Lower leg skin (tissue), 4 donors: ENCODE data around the gene FAM240A. TPM values are rescaled to one million over a fixed set of nuclear protein-coding genes. Genes with fewer than 3 reads are reported as not detected.

Experiments
- DNase-seq, 2 donors: peaks; one replicate each; pipeline ENCODE4 v3.0.0-alpha.2; 2019; ENCODE audit warnings: low spot score in 2 of 2
- H3K4me3 ChIP-seq: fragments of 200-600 bp; sonication (generic); 2 replicates; pipeline ENCODE4 v1.5.1; 2017; ENCODE audit warnings: mild to moderate bottlenecking, low read depth; ENCODE audit not compliant: poor library complexity, severe bottlenecking
- CTCF ChIP-seq, 3 donors: fragments of 450-650 bp; IDR thresholded peaks; one replicate each; pipeline ENCODE4 v1.5.1; 2016; ENCODE audit warnings: antibody characterized with exemption in 3 of 3, mild to moderate bottlenecking in 3 of 3, moderate library complexity in 2 of 3
- POLR2A ChIP-seq, 2 donors: fragments of 450-650 bp; IDR thresholded peaks; one replicate each; pipeline ENCODE4 v1.6.1; 2016 to 2017; ENCODE audit warnings: antibody characterized with exemption in 2 of 2, mild to moderate bottlenecking in 1 of 2, moderate library complexity in 1 of 2
- WGBS, 2 donors: methylation state at CpG; one replicate each; pipeline ENCODE4 v1.1.5; 2018; 5-methylcytosine and 5-hydroxymethylcytosine counted together
- intact Hi-C: fragments of 100-400 bp; cut with DNase I; formaldehyde crosslinking; loops from one replicate; pipeline ENCODE4 v1.15.0; 2023; ENCODE audit warnings: low total_unique reads
- total RNA-seq, 4 donors: library from RNA; depleted of rRNA; stranded (reverse); fragments of >200 nt; gene quantifications; one replicate each; pipeline ENCODE4 v1.1.0, GENCODE V29; 2016

FAM240A gene
- total RNA-seq, 4 donors from 2014 or later: 0.42 TPM; not detected in 3

DNA sequence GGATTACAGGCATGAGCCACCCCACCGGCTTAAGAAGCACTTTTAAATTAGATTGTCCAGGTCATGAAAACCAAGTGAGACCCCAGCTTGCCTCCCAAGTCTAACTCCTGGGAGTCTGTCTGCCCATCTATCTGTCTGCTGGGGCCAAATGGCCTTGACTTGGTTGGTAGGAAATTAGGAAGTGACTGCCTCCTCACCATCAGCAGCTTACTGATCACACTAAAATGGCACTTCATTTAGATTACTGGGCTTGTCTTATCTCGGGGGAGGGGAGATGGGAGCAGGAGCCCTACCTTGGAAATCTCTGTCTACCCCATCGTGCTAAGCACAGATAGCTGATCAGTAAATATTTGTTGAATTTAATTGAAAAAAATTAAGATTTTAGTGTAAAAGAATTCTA is 40.6 kb upstream of the FAM240A start:
- TF ChIP-seq CTCF (IDR thresholded peaks at IDR 0.05): no peak
- TF ChIP-seq POLR2A (IDR thresholded peaks at IDR 0.05): no peak
- no peak overlapping the region for H3K4me3 ChIP-seq
- no peak for DNase-seq
- intact Hi-C loops: no loop called here
- WGBS, 2 donors: 84 to 87% methylated on average over 3 of the region's 3 CpGs

GRCh38 chr3:46573701-46574100 is 38.6 kb upstream of the FAM240A start:
- 50% methylated on average over 4 of the region's 4 CpGs for WGBS, 2 donors
- H3K4me3 ChIP-seq: no peak overlapping the region
- no peak for TF ChIP-seq CTCF (IDR thresholded peaks at IDR 0.05)
- DNase-seq: no peak
- intact Hi-C loops: no loop called here

- intact Hi-C loops: no loop called here
- no peak for TF ChIP-seq POLR2A (IDR thresholded peaks at IDR 0.05)
- TF ChIP-seq CTCF (IDR thresholded peaks at IDR 0.05): no peak
- WGBS, 2 donors: 87 to 88% methylated on average over 2 of the region's 2 CpGs
Observed at GRCh38 chr3:46574243-46574646, 38.1 kb upstream of the FAM240A start.

DNA sequence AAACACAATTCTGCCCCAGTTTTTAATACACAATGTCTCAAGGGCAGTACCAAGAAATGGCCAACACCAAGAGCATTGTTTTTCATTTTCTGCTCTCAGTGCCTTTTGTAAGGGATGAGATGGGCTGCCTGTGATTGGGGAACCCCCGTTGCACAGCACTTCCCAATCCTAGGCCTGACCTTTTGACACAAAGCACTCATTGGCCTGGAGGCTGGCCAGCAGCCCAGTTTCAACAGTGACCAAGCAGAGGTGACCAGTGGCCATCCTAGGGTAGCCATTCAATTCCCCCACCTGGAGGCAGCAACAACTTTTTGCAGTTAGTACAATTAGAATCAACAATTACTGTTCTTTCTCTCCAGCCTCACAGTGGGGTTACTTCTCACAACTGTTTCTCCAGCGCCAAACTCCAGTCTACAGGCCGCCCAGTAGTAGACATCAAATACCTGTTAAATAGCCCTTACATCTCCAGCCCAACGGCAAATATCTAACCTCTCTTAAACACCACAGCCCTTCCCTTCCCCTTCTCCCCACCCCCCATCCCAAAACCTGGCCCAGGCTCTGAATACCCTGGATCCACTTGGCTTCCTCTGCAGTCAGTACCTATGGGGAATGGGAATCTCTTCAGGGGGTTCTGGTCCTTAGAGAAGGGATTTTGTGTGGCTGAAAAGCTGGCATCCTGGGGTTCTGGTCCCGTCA is 37.3 kb upstream of the FAM240A start:
- intact Hi-C loops: no loop called here
- DNase-seq: peak in 1 of 2 donors; percentile 25
- H3K4me3 ChIP-seq: no peak overlapping the region
- TF ChIP-seq CTCF (IDR thresholded peaks at IDR 0.05): no peak
- no peak for TF ChIP-seq POLR2A (IDR thresholded peaks at IDR 0.05)
- 86% methylated on average over 5 of the region's 5 CpGs for WGBS, 2 donors

More at GRCh38 chr3:46574243-46574646, 38.1 kb upstream of the FAM240A start:
- H3K4me3 ChIP-seq: no peak overlapping the region
- peak in 1 of 2 donors; percentile 52 for DNase-seq

DNA sequence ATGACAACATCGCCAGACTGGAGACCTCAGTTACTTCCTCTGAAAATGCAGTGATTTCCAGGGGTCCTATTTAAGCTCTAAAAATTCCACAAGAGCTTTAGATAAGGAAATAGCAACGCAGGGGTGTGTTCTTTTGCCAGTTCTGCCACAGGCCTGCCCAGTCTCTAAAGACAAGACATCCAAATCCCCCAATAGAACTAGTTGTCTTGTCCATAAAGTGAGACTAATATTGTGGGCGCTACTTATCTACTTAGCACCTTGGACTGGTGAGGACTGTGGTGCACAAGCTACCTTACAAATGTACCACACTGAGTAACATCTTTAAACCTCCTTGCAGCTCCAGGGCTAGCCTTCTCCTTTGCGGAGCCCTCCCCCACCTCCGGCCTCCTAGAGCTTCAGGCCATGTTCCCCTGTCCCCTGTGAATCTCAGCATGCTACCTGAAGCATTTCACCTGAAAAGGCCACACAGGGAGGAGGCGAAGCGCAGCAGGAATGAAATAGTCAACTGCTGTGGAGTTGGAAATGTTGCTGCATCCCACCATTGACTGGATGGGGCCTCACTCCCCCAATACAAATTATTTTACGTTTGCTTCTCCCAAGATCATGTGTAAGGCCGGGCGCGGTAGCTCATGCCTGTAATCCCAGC is 36.6 kb upstream of the FAM240A start:
- 88 to 96% methylated on average over 11 of the region's 11 CpGs for WGBS, 2 donors
- no peak overlapping the region for H3K4me3 ChIP-seq
- peak in 1 of 2 donors; percentile 52 for DNase-seq
- intact Hi-C loops: no loop called here
- no peak for TF ChIP-seq CTCF (IDR thresholded peaks at IDR 0.05)
- TF ChIP-seq POLR2A (IDR thresholded peaks at IDR 0.05): no peak
